ENCODE measurements around the gene JAKMIP1. TPM values are rescaled to one million over a fixed set of nuclear protein-coding genes. Genes with fewer than 3 reads are reported as not detected.

JAKMIP1 gene
- total RNA-seq, 1 experiment from 2014 or later = not detected

DNA sequence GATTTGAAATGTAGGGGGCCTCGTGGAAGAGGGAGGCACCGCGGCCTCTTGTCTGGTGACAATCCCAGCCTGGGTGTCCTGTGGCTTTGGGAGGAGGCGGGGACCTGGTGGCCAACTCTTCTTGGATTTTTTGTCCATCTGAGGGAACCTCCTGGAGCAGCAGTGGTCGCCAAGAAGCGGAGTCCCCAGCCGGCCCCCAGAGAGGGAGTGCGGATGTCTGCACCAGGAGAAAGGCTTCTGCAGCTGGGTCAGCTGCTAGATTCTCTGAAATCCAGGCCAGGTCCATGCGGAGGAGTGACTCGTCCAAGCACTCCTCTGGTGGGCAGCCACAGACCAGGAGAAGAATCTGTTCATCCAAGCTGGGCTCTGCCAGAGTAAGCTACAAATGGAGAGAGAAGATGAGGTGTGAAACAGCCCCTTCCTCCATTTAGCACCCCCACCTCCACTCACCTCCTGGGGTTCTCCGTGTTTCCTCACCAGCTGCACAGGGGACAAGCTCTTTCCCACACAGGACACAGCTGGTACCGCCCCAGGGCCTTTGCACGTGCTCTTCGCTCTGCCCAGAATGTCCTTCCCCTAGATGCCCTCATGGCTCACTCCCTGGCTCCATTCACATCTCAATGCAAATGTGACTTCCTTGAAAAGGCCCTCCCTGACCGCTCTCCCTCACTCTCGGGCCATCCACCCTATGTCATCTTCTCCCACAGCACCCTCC, 209.7 kb downstream of the JAKMIP1 start:
- TF ChIP-seq, protein P1, sequence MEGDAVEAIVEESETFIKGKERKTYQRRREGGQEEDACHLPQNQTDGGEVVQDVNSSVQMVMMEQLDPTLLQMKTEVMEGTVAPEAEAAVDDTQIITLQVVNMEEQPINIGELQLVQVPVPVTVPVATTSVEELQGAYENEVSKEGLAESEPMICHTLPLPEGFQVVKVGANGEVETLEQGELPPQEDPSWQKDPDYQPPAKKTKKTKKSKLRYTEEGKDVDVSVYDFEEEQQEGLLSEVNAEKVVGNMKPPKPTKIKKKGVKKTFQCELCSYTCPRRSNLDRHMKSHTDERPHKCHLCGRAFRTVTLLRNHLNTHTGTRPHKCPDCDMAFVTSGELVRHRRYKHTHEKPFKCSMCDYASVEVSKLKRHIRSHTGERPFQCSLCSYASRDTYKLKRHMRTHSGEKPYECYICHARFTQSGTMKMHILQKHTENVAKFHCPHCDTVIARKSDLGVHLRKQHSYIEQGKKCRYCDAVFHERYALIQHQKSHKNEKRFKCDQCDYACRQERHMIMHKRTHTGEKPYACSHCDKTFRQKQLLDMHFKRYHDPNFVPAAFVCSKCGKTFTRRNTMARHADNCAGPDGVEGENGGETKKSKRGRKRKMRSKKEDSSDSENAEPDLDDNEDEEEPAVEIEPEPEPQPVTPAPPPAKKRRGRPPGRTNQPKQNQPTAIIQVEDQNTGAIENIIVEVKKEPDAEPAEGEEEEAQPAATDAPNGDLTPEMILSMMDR (IDR thresholded peaks at IDR 0.05; ENCODE audit: insufficient read depth in 1 of 2, low read depth in 1 of 2, low read length in 1 of 2, severe bottlenecking in 1 of 2, unreplicated experiment in 1 of 2) = no peak
- H3K9me3 ChIP-seq = no peaks in the 10 kb centered on the region
- Mint-ChIP-seq H3K27me3 (ENCODE audit: insufficient read depth, unreplicated experiment) (peaks cover 16% of the 10 kb centered on the region), H3K4me3 (ENCODE audit: unreplicated experiment) (no peak overlapping the region), H3K9me3 (ENCODE audit: unreplicated experiment) (no peaks in the 10 kb centered on the region), H3K36me3 (ENCODE audit: insufficient read depth, unreplicated experiment) (no peaks in the 10 kb centered on the region), H3K27ac (ENCODE audit: unreplicated experiment) (no peak overlapping the region), H3K4me1 (ENCODE audit: low read depth, unreplicated experiment) (no peaks in the 10 kb centered on the region)
- no TSS peak for BruUV-seq (replicated peaks)
- H3K27me3 ChIP-seq (replicated peaks; ENCODE audit: control insufficient read depth, insufficient read depth, low read length) = no peaks in the 10 kb centered on the region
- H3K36me3 ChIP-seq (ENCODE audit: control insufficient read depth, insufficient read depth, low read length) = no peaks in the 10 kb centered on the region
- DNase-seq = peak in 1 of 2 experiments; percentile 12
- no peak overlapping the region for H3K4me3 ChIP-seq (ENCODE audit: low read depth, low read length)
- H3K4me1 ChIP-seq = no peaks in the 10 kb centered on the region
- intact Hi-C loops (cut with micrococcal nuclease; ENCODE audit: unreplicated experiment) = loop anchor here (10.0 kb wide), 1 partner anchor 334 kb away; no protein-coding TSS in a partner anchor
- CTCF ChIA-PET = no interaction called here
- POLR2A ChIA-PET = no interaction called here

DNA sequence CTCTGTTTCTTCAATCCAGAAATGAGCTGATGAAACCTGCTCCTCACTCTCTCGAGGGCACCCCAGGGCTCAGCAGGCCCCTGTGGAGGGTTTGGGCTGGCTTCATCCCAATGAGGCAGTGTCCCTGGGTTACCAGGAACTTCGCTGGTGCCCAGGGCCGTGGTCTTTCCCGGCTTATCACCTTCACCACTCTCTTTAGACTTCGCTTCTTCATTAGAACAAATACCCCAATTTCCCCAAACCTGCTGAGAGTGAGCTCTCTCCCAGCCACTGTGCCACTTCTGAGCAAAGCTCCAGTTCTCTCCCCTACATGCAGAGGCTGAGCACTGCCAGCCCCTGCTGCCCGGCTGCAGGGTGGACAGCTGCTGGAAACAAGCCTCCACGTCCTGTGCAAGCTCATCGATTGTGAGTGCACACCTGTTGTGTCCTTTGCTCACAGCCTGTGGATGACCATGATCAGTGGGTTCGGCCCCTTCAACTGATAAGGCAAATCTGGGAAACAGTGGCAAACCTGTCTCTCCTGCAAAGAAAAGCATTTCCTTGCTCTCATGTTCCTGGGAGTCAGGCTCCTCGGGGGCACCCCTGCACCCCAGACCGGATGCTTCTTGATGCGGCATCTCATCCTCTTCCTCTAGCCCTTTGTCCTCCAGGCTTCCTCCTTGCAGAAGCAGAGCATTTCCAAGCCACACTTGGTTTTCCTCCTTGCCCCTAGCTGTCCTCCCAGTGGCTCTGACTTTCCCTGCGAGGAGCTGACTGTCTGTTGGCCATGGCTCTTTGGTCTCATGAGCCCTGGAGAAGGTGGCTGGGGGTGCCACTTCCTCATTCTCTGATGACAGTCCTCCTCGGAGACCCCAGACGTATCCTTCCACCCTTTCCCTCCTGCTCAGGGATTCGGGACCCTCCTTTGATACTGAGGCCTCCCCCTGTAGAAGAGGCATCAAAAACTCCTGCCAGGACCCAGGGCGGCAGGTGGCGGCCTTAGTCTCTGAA, 210.8 kb downstream of the JAKMIP1 start:
- no peaks in the 10 kb centered on the region for H3K4me1 ChIP-seq
- H3K9me3 ChIP-seq = no peaks in the 10 kb centered on the region
- BruUV-seq (replicated peaks) = no TSS peak
- TF ChIP-seq, protein P1 (IDR thresholded peaks at IDR 0.05; ENCODE audit: insufficient read depth in 1 of 2, low read depth in 1 of 2, low read length in 1 of 2, severe bottlenecking in 1 of 2, unreplicated experiment in 1 of 2) = no peak
- no peaks in the 10 kb centered on the region for H3K27me3 ChIP-seq (replicated peaks; ENCODE audit: control insufficient read depth, insufficient read depth, low read length)
- DNase-seq = peak in 1 of 2 experiments; percentile 11
- no peaks in the 10 kb centered on the region for H3K36me3 ChIP-seq (ENCODE audit: control insufficient read depth, insufficient read depth, low read length)
- H3K27me3 Mint-ChIP-seq (ENCODE audit: insufficient read depth, unreplicated experiment) = peaks cover 16% of the 10 kb centered on the region
- H3K4me1 Mint-ChIP-seq (ENCODE audit: low read depth, unreplicated experiment) = no peaks in the 10 kb centered on the region
- no peak overlapping the region for H3K27ac Mint-ChIP-seq (ENCODE audit: unreplicated experiment)
- ChIA-PET POLR2A (no interaction called here), CTCF (no interaction called here)
- H3K9me3 Mint-ChIP-seq (ENCODE audit: unreplicated experiment) = peaks cover 9% of the 10 kb centered on the region
- H3K4me3 ChIP-seq (ENCODE audit: low read depth, low read length) = no peak overlapping the region
- H3K4me3 Mint-ChIP-seq (ENCODE audit: unreplicated experiment) = no peak overlapping the region
- H3K36me3 Mint-ChIP-seq (ENCODE audit: insufficient read depth, unreplicated experiment) = no peaks in the 10 kb centered on the region
- intact Hi-C loops (cut with micrococcal nuclease; ENCODE audit: unreplicated experiment) = loop anchor here (10.0 kb wide), 1 partner anchor 335 kb away; no protein-coding TSS in a partner anchor

DNA sequence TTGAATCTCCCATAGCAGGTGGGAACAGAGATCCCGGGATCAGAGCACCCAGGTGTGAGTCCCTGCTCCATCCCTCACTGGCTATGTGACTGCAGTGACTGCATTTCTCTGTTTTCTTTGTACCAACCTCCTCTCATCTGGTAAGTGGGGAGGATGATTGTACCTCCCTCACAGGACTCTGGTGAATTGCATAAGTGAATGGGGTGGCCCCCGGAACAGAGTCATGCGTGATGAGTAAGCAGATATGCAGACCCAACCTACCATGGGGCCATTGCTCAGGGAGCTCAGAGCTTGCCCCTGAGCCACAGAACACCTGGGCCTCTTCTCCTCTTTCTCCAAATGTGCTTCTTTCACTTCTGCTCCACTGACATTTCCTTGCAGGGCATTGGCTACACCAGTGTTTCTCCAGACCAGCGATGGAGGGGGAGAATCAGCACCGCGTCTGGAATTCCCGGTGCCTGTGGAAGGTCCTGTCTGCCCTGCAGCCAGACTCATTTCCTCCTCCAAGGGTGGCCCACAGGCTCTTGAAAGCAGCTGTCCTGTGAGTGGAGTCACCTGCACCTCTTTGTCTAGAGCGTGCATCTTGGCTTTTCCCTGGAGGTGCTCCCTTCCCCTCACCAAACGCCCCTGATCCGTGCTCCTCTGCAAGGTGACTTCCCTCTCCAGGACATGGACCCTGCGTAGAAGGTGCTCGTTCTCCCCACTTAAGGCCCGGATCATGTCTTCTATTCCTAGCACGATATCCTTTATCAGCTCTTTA, 212.1 kb downstream of the JAKMIP1 start:
- CTCF ChIA-PET = no interaction called here

More for the DNA sequence above, 212.1 kb downstream of the JAKMIP1 start:
- no peaks in the 10 kb centered on the region for H3K4me1 Mint-ChIP-seq (ENCODE audit: low read depth, unreplicated experiment)
- no peaks in the 10 kb centered on the region for H3K4me1 ChIP-seq
- TF ChIP-seq, protein P1 (IDR thresholded peaks at IDR 0.05; ENCODE audit: insufficient read depth in 1 of 2, low read depth in 1 of 2, low read length in 1 of 2, severe bottlenecking in 1 of 2, unreplicated experiment in 1 of 2) = no peak
- peaks cover 4% of the 10 kb centered on the region; the same call in 1 of the 2 replicates for H3K9me3 ChIP-seq
- peak in 1 of 2 experiments; percentile 16 for DNase-seq
- intact Hi-C loops (cut with micrococcal nuclease; ENCODE audit: unreplicated experiment) = no loop called here
- H3K36me3 Mint-ChIP-seq (ENCODE audit: insufficient read depth, unreplicated experiment) = no peaks in the 10 kb centered on the region
- POLR2A ChIA-PET = no interaction called here
- peaks cover 22% of the 10 kb centered on the region for H3K9me3 Mint-ChIP-seq (ENCODE audit: unreplicated experiment)
- no TSS peak for BruUV-seq (replicated peaks)
- no peaks in the 10 kb centered on the region for H3K27me3 ChIP-seq (replicated peaks; ENCODE audit: control insufficient read depth, insufficient read depth, low read length)
- H3K27ac Mint-ChIP-seq (ENCODE audit: unreplicated experiment) = no peak overlapping the region
- no peaks in the 10 kb centered on the region for H3K36me3 ChIP-seq (ENCODE audit: control insufficient read depth, insufficient read depth, low read length)
- H3K4me3 Mint-ChIP-seq (ENCODE audit: unreplicated experiment) = no peak overlapping the region
- peaks cover 16% of the 10 kb centered on the region for H3K27me3 Mint-ChIP-seq (ENCODE audit: insufficient read depth, unreplicated experiment)
- H3K4me3 ChIP-seq (ENCODE audit: low read depth, low read length) = no peak overlapping the region
